GM12878 (cell line): ENCODE measurements around the gene NAT10.

Experiments
- CTCF ChIP-seq, 3 experiments: IDR thresholded peaks in 2 of 3; conservative IDR thresholded peaks in 1 of 3; 2 replicates each; pipeline ENCODE4 v1.5.1; 2011; ENCODE audit warnings: low read depth in 3 of 3, low read length in 3 of 3, mild to moderate bottlenecking in 3 of 3, control low read depth in 2 of 3, moderate library complexity in 2 of 3, inconsistent platforms in 1 of 3, mixed read lengths in 1 of 3; ENCODE audit not compliant: control insufficient read depth in 2 of 3, insufficient read depth in 1 of 3; ENCODE audit errors: extremely low read depth in 1 of 3
- ETV6 ChIP-seq, 2 experiments: fragments of 450-650 bp in 1 of 2; IDR thresholded peaks in 1 of 2; conservative IDR thresholded peaks in 1 of 2; 2 replicates each; pipeline ENCODE4 v1.6.1; 2014; ENCODE audit warnings: antibody characterized with exemption in 1 of 2, borderline replicate concordance in 1 of 2, low read depth in 1 of 2, mild to moderate bottlenecking in 1 of 2, moderate library complexity in 1 of 2
- EZH2 ChIP-seq: IDR thresholded peaks from 2 replicates; pipeline ENCODE4 v1.6.1; 2012; ENCODE audit warnings: low read depth, mild to moderate bottlenecking, control low read depth, inconsistent platforms, low read length, borderline replicate concordance; ENCODE audit not compliant: control insufficient read depth
- NFIC ChIP-seq: IDR thresholded peaks from 2 replicates; pipeline ENCODE4 v1.6.1; 2012; ENCODE audit warnings: low read depth, mild to moderate bottlenecking, inconsistent platforms, low read length, moderate library complexity
- POLR2A ChIP-seq: IDR thresholded peaks from 2 replicates; pipeline ENCODE4 v1.6.1; 2011; ENCODE audit warnings: low read depth, mild to moderate bottlenecking, low read length
- POLR2AphosphoS5 ChIP-seq: IDR thresholded peaks from 2 replicates; pipeline ENCODE4 v1.6.1; 2011; ENCODE audit warnings: mild to moderate bottlenecking, low read length, inconsistent platforms
- SIN3A ChIP-seq: IDR thresholded peaks from 2 replicates; pipeline ENCODE4 v1.6.1; 2012; ENCODE audit warnings: low read depth, low read length, improper control_type of control experiment
- TBL1XR1 ChIP-seq: IDR thresholded peaks from 2 replicates; pipeline ENCODE4 v1.6.1; 2012; ENCODE audit warnings: low read depth, low read length, improper control_type of control experiment

- TF ChIP-seq ETV6 (conservative IDR thresholded peaks at IDR 0.05 in 1 of 2, IDR thresholded peaks at IDR 0.05 in 1 of 2; ENCODE audit: borderline replicate concordance in 1 of 2, low read depth in 1 of 2) (no peak), CTCF (IDR thresholded peaks at IDR 0.05 in 2 of 3, conservative IDR thresholded peaks at IDR 0.05 in 1 of 3; ENCODE audit: control insufficient read depth in 2 of 3, extremely low read depth in 1 of 3, insufficient read depth in 1 of 3, low read depth in 3 of 3, low read length in 3 of 3) (no peak), NFIC (no peak; the same call in 1 of the 2 replicates), EZH2 (no peak), POLR2A (no peak), POLR2AphosphoS5 (no peak), SIN3A (no peak), TBL1XR1 (no peak)
These were observed 29.3 kb downstream of the NAT10 start for GRCh38 chr11:34134765-34135164.
